D721Med (cell line): ENCODE data around the gene TMEM116.

ENCODE experiments used
- DNase-seq: peaks from one replicate; pipeline ENCODE4 v3.0.0; 2011; ENCODE audit warnings: low spot score; ENCODE audit not compliant: insufficient read length
- FAIRE-seq: peaks from 2 replicates; lab custom pipeline; 2011; peaks lifted over from hg19 to GRCh38; lab: Jason Lieb, UNC
- CTCF ChIP-seq: IDR thresholded peaks from 2 replicates; pipeline ENCODE4 v1.5.1; 2012; ENCODE audit warnings: mild to moderate bottlenecking, control low read depth; ENCODE audit not compliant: insufficient read depth; ENCODE audit errors: missing control alignments

TMEM116 gene

GRCh38 chr12:111887926-111888745 is 124.8 kb downstream of the TMEM116 start:
- no peak for FAIRE-seq
- no peak for TF ChIP-seq CTCF
- no peak for DNase-seq

DNA sequence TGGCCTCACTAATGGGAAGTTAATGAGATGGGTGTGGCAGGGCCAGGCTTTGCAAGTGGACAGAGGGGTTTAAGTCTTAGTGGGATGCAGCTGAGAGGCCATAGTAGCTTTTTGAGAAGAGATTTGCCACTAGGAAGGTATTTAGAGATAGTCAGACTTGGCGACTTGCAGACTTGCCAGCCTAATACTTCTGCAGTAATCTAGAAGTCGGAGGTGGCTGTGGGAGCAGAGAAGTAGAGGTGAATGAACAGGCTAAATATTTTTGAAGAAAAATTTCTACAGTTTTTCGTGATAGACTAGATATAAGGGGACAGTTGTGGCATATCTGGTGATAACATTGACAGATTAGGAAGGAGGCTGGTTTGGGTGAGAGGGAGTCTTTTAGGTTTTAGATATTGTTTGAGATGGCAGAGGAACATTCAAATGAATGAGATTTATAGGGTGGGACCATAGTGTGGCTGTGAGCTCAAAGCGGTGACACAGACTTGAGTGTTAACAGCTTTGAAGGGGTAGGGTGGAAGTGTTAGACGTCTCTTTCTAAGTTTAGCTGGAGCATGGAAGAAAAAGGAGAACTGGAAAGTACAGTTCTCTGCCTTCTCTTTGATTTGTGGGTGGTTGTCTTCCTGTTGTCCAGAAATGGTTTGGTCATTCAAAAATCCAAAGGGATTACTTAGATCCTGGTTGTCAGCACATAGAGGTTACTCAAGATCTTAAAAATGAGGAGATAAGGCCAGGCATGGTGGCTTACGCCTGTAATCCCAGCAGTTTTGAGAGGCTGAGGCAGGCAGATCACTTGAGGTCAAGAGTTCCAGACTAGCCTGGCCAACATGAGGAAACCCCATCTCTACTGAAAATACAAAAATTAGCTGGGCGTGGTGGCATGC is 126.1 kb downstream of the TMEM116 start:
- TF ChIP-seq CTCF = no peak
- DNase-seq (no peak), FAIRE-seq (no peak)

GRCh38 chr12:111881716-111882115 is 131.2 kb downstream of the TMEM116 start:
- TF ChIP-seq CTCF = no peak
- FAIRE-seq (no peak), DNase-seq (no peak)
